Measurements from ENCODE around the gene MYO5C. TPM values are rescaled to one million over a fixed set of nuclear protein-coding genes. Genes with fewer than 3 reads are reported as not detected.

Gene MYO5C
- total and polyA plus RNA-seq, 2 of the 8 experiments (the other 6 are each of a cell fraction or from before 2014, with no cell fraction given): 8.2 to 26.7 TPM

- no peak for FAIRE-seq
- no peak overlapping the region for H4K8ac ChIP-seq (ENCODE audit: extremely low read depth, insufficient read depth, low read length)
- no peaks in the 10 kb centered on the region for H3K9me3 ChIP-seq (ENCODE audit: insufficient read depth in 2 of 2, low read depth in 1 of 2, low read length in 1 of 2)
- WGBS, 2 experiments (ENCODE audit: extremely low coverage in 1 of 2, insufficient coverage in 1 of 2, insufficient read length in 1 of 2, insufficient replicate concordance in 2 of 2, low coverage in 1 of 2, low lambda C conversion rate in 2 of 2, missing lambda C conversion rate in 1 of 2): 87% methylated on average over 7 of the region's 7 CpGs; no CpG with 5 or more reads in 1 of the 2 experiments
- no peaks in the 10 kb centered on the region for H3K79me1 ChIP-seq (ENCODE audit: low read depth, low read length)
- no peaks in the 10 kb centered on the region for H3K23me2 ChIP-seq (ENCODE audit: low read depth, low read length)
- H3K4me1 ChIP-seq (replicated peaks in 1 of 4; ENCODE audit: control insufficient read depth in 3 of 4, insufficient read depth in 4 of 4, low read length in 3 of 4): no peaks in the 10 kb centered on the region
- no peak overlapping the region for H2BK15ac ChIP-seq (ENCODE audit: low read length)
- no peak for DNase-seq (ENCODE audit: low read depth in 1 of 2, low spot score in 2 of 2)
- ChIA-PET CTCF (ENCODE audit: partially characterized antibody) (interaction anchor here (1.9 kb wide), 1 partner anchor 9 kb away, joined by 10 read pairs; no protein-coding TSS in a partner anchor), POLR2A (ENCODE audit: partially characterized antibody) (no interaction called here)
- no peak overlapping the region for H3K4me3 ChIP-seq (ENCODE audit: extremely low read depth in 1 of 4, insufficient read depth in 2 of 4, low read depth in 3 of 4, low read length in 4 of 4)
- H3K14ac ChIP-seq (ENCODE audit: insufficient read length): no peak overlapping the region
- H3K36me3 ChIP-seq (ENCODE audit: control insufficient read depth in 2 of 4, insufficient read depth in 4 of 4, low read length in 3 of 4): peaks cover 7 to 61% (median 32%) of the 10 kb centered on the region in 4 experiments; a peak in 6 of 8 replicates
- H3K56ac ChIP-seq (replicated peaks; ENCODE audit: insufficient read length, low read depth, low read length): no peak overlapping the region
- H2BK5ac ChIP-seq (ENCODE audit: low read depth, low read length): no peak overlapping the region
- no peaks in the 10 kb centered on the region for H3K79me2 ChIP-seq (ENCODE audit: control insufficient read depth in 1 of 2, insufficient read depth in 2 of 2, low read length in 2 of 2)
- H4K20me1 ChIP-seq (replicated peaks in 1 of 2; ENCODE audit: control insufficient read depth in 1 of 2, insufficient read depth in 2 of 2, low read length in 2 of 2): peaks cover 0 to 2% of the 10 kb centered on the region in 2 experiments
- no peak overlapping the region for H3K9ac ChIP-seq (replicated peaks in 1 of 4; ENCODE audit: extremely low read depth in 1 of 4, low read depth in 3 of 4, low read length in 3 of 4)
- no peak overlapping the region for H2AFZ ChIP-seq (ENCODE audit: low read length)
- no peak overlapping the region for H2AK5ac ChIP-seq (ENCODE audit: low read depth, low read length)
- no peak overlapping the region for H3K27ac ChIP-seq (ENCODE audit: low read depth, low read length)
- H3K27me3 ChIP-seq (replicated peaks in 1 of 4; ENCODE audit: control insufficient read depth in 3 of 4, extremely low read depth in 1 of 4, insufficient read depth in 3 of 4, low read length in 3 of 4): no peaks in the 10 kb centered on the region
- H4K5ac ChIP-seq (ENCODE audit: insufficient read length, low read depth, low read length): no peak overlapping the region
- no peak overlapping the region for H4K91ac ChIP-seq (replicated peaks; ENCODE audit: insufficient read length, low read length)
- H3K4ac ChIP-seq (replicated peaks; ENCODE audit: insufficient read length, low read depth, low read length): no peak overlapping the region
- H3K4me2 ChIP-seq (ENCODE audit: insufficient read depth in 1 of 2, low read depth in 2 of 2, low read length in 2 of 2): no peak overlapping the region
- H2BK20ac ChIP-seq (ENCODE audit: low read length): no peak overlapping the region
- H3K18ac ChIP-seq (ENCODE audit: extremely low read depth, low read length): no peak overlapping the region
- H2BK120ac ChIP-seq (replicated peaks; ENCODE audit: low read depth, low read length): no peak overlapping the region
- H3K23ac ChIP-seq (ENCODE audit: insufficient read length): no peak overlapping the region
- no peak overlapping the region for H2BK12ac ChIP-seq (ENCODE audit: low read depth, low read length)
- no peak for TF ChIP-seq NANOG (IDR thresholded peaks at IDR 0.05; ENCODE audit: insufficient read depth, low read depth, low read length, poor library complexity, severe bottlenecking)
- no peak for TF ChIP-seq EP300 (IDR thresholded peaks at IDR 0.05; ENCODE audit: borderline replicate concordance in 1 of 2, low read depth in 2 of 2, low read length in 2 of 2)
- no peak for TF ChIP-seq SRF (IDR thresholded peaks at IDR 0.05; ENCODE audit: low read depth, low read length)
- no peak for TF ChIP-seq GTF2F1 (IDR thresholded peaks at IDR 0.05; ENCODE audit: borderline replicate concordance, low read depth, low read length)
These were observed 48.1 kb downstream of the MYO5C start for GRCh38 chr15:52247461-52247860.

Data from H1 (cell line).